Stimulated activated CD4-positive, alpha-beta T cell treated with anti-CD3 and anti-CD28 coated beads, Interleukin-4, amount 100 ng/mL, for 4 hours (primary cell): ENCODE results near the gene CYB5D1.

Source experiments
- DNase-seq, 2 experiments: peaks; one replicate each; pipeline ENCODE4 v3.0.0-alpha.2; 2020

CYB5D1 gene

DNA sequence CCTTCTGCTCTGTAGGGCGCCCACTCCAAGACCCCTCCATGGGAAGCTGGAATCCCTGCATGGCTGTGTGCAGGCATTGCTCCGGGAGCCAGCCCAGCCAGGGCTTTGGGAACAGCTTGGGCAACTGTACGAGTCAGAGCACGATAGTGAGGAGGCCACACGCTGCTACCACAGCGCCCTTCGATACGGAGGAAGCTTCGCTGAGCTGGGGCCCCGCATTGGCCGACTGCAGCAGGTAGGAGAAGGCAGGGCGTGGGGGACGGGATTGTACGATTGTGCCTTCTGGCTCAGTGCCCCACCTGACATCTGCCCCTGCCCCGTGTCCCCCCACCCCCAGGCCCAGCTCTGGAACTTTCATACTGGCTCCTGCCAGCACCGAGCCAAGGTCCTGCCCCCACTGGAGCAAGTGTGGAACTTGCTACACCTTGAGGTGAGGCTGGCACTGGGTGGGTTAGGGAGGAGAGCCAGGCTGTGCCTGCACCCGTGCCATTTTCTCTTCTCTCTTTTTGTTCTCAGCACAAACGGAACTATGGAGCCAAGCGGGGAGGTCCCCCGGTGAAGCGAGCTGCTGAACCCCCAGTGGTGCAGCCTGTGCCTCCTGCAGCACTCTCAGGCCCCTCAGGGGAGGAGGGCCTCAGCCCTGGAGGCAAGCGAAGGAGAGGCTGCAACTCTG is 11.6 kb upstream of the CYB5D1 start:
- no peak for DNase-seq

DNA sequence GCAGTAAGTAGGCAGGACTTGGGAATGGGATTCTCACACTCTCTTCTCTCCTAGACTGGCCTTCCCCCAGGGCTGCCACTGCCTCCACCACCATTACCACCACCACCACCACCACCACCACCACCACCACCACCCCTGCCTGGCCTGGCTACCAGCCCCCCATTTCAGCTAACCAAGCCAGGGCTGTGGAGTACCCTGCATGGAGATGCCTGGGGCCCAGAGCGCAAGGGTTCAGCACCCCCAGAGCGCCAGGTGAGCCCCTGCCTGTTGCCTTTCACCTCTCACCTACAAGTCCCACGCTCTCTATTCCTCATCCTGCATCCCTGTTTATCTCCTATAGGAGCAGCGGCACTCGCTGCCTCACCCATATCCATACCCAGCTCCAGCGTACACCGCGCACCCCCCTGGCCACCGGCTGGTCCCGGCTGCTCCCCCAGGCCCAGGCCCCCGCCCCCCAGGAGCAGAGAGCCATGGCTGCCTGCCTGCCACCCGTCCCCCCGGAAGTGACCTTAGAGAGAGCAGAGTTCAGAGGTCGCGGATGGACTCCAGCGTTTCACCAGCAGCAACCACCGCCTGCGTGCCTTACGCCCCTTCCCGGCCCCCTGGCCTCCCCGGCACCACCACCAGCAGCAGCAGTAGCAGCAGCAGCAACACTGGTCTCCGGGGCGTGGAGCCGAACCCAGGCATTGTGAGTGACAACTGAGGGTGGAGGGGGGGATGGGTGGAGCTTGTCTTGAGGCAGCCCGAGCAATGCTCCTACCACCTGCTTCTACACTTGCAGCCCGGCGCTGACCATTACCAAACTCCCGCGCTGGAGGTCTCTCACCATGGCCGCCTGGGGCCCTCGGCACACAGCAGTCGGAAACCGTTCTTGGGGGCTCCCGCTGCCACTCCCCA is 10.8 kb upstream of the CYB5D1 start:
- DNase-seq = no peak

DNA sequence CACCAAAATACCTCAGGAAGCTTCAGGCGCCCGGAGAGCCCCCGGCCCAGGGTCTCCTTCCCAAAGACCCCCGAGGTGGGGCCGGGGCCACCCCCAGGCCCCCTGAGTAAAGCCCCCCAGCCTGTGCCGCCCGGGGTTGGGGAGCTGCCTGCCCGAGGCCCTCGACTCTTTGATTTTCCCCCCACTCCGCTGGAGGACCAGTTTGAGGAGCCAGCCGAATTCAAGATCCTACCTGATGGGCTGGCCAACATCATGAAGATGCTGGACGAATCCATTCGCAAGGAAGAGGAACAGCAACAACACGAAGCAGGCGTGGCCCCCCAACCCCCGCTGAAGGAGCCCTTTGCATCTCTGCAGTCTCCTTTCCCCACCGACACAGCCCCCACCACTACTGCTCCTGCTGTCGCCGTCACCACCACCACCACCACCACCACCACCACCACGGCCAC is 9.6 kb upstream of the CYB5D1 start:
- no peak for DNase-seq

DNA sequence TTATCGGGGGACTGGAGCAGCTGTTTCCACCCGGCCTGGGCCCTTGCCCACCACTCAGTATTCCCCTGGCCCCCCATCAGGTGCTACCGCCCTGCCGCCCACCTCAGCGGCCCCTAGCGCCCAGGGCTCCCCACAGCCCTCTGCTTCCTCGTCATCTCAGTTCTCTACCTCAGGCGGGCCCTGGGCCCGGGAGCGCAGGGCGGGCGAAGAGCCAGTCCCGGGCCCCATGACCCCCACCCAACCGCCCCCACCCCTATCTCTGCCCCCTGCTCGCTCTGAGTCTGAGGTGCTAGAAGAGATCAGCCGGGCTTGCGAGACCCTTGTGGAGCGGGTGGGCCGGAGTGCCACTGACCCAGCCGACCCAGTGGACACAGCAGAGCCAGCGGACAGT is 9.1 kb upstream of the CYB5D1 start:
- no peak for DNase-seq

DNA sequence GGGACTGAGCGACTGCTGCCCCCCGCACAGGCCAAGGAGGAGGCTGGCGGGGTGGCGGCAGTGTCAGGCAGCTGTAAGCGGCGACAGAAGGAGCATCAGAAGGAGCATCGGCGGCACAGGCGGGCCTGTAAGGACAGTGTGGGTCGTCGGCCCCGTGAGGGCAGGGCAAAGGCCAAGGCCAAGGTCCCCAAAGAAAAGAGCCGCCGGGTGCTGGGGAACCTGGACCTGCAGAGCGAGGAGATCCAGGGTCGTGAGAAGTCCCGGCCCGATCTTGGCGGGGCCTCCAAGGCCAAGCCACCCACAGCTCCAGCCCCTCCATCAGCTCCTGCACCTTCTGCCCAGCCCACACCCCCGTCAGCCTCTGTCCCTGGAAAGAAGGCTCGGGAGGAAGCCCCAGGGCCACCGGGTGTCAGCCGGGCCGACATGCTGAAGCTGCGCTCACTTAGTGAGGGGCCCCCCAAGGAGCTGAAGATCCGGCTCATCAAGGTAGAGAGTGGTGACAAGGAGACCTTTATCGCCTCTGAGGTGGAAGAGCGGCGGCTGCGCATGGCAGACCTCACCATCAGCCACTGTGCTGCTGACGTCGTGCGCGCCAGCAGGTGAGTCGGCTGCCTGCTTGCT is 8.6 kb upstream of the CYB5D1 start:
- no peak for DNase-seq

DNA sequence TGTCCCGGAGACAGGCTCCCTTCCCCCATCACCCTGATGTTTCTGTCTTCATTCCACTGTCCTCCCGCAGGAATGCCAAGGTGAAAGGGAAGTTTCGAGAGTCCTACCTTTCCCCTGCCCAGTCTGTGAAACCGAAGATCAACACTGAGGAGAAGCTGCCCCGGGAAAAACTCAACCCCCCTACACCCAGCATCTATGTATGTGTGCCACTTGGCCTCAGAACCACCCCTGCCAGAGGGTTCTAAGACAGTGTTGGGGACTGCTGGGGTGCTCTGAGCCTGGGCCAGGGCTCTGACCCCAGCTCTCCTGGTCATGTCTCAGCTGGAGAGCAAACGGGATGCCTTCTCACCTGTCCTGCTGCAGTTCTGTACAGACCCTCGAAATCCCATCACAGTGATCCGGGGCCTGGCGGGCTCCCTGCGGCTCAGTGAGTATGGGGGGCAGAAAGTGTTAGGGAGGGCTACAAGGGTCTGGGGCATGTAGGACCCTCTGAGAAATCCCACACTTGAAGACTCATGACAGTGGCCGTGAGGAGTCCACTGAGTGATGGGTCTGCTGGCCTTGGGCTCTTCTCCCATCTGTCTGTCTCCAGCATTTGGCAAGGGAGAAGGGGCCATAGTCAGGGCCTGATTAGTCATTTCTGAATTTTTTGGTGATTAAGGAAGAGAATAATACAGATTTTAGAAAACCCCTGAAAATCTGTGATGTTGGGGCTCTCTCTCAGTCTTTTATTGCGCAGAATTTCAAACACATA is 7.9 kb upstream of the CYB5D1 start:
- no peak for DNase-seq

DNA sequence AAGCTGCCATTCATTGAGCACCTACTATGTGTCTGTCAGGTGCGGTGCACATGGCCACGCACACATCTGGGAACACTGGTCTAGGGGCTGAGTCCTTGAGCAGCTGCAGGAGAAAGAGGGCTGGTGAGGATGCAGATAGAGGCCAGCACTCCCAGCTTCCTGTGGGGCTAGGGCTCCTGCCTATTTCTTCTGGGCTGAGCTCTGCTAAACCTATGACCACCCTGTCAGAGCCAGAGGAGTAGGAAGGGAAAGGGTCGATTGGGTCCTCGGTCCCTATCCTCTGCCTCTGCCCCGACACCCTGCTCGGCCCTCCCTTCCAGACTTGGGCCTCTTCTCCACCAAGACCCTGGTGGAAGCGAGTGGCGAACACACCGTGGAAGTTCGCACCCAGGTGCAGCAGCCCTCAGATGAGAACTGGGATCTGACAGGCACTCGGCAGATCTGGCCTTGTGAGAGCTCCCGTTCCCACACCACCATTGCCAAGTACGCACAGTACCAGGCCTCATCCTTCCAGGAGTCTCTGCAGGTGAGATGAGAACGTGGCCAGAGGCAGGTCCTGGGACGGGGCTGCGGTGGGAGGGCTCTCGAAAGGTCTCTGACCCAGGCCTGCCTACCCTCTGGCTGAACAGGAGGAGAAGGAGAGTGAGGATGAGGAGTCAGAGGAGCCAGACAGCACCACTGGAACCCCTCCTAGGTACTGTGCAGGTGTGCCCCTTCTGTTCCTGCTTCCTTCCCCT is 6.9 kb upstream of the CYB5D1 start:
- DNase-seq = no peak

DNA sequence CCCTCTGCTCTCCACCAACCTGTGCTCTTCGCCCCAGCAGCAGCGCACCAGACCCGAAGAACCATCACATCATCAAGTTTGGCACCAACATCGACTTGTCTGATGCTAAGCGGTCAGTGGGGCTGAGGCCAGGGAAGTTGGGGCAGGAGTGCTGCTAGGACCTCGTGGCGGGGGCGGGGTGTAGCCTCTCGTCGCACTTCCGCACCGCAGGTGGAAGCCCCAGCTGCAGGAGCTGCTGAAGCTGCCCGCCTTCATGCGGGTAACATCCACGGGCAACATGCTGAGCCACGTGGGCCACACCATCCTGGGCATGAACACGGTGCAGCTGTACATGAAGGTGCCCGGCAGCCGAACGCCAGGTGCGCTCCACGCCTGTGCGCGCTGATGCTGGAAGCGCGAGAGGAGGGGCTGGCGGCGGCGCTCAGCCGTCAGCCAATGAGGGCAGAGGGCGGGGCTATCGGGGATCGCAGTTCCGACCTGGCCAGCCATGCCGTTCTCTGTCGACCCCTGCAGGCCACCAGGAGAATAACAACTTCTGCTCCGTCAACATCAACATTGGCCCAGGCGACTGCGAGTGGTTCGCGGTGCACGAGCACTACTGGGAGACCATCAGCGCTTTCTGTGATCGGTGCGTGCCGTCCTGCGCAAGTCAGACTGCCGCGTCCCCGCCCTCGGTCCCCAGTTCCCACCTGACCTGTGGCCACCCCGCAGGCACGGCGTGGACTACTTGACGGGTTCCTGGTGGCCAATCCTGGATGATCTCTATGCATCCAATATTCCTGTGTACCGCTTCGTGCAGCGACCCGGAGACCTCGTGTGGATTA is 6.2 kb upstream of the CYB5D1 start:
- DNase-seq = peak; percentile 89 to 93

DNA sequence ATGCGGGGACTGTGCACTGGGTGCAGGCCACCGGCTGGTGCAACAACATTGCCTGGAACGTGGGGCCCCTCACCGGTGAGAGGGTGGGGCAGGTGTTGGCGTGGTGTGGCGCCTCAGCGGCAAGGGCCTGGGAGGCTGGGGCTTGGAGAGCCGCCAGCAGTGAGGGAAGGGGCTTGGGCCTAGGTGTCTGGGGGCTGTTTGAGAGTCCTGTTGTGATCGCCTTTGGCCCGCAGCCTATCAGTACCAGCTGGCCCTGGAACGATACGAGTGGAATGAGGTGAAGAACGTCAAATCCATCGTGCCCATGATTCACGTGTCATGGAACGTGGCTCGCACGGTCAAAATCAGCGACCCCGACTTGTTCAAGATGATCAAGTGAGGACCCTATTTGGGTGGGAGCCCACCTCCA is 5.5 kb upstream of the CYB5D1 start:
- DNase-seq = no peak

DNA sequence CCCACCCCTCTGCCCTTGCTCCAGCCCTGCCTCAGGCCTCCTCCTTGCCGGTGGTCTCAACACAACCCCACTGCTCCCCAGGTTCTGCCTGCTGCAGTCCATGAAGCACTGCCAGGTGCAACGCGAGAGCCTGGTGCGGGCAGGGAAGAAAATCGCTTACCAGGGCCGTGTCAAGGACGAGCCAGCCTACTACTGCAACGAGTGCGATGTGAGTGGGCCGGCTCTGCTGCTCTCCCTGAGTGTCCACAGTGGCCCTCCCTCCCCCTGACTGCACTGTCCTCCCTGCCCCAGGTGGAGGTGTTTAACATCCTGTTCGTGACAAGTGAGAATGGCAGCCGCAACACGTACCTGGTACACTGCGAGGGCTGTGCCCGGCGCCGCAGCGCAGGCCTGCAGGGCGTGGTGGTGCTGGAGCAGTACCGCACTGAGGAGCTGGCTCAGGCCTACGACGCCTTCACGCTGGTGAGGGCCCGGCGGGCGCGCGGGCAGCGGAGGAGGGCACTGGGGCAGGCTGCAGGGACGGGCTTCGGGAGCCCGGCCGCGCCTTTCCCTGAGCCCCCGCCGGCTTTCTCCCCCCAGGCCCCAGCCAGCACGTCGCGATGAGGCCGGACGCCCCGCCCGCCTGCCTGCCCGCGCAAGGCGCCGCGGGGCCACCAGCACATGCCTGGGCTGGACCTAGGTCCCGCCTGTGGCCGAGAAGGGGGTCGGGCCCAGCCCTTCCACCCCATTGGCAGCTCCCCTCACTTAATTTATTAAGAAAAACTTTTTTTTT is 4.7 kb upstream of the CYB5D1 start:
- DNase-seq = no peak

DNA sequence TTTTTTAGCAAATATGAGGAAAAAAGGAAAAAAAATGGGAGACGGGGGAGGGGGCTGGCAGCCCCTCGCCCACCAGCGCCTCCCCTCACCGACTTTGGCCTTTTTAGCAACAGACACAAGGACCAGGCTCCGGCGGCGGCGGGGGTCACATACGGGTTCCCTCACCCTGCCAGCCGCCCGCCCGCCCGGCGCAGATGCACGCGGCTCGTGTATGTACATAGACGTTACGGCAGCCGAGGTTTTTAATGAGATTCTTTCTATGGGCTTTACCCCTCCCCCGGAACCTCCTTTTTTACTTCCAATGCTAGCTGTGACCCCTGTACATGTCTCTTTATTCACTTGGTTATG is 4.1 kb upstream of the CYB5D1 start:
- no peak for DNase-seq

DNA sequence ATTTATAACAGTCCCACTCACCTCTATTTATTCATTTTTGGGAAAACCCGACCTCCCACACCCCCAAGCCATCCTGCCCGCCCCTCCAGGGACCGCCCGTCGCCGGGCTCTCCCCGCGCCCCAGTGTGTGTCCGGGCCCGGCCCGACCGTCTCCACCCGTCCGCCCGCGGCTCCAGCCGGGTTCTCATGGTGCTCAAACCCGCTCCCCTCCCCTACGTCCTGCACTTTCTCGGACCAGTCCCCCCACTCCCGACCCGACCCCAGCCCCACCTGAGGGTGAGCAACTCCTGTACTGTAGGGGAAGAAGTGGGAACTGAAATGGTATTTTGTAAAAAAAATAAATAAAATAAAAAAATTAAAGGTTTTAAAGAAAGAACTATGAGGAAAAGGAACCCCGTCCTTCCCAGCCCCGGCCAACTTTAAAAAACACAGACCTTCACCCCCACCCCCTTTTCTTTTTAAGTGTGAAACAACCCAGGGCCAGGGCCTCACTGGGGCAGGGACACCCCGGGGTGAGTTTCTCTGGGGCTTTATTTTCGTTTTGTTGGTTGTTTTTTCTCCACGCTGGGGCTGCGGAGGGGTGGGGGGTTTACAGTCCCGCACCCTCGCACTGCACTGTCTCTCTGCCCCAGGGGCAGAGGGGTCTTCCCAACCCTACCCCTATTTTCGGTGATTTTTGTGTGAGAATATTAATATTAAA is 3.6 kb upstream of the CYB5D1 start:
- no peak for DNase-seq

DNA sequence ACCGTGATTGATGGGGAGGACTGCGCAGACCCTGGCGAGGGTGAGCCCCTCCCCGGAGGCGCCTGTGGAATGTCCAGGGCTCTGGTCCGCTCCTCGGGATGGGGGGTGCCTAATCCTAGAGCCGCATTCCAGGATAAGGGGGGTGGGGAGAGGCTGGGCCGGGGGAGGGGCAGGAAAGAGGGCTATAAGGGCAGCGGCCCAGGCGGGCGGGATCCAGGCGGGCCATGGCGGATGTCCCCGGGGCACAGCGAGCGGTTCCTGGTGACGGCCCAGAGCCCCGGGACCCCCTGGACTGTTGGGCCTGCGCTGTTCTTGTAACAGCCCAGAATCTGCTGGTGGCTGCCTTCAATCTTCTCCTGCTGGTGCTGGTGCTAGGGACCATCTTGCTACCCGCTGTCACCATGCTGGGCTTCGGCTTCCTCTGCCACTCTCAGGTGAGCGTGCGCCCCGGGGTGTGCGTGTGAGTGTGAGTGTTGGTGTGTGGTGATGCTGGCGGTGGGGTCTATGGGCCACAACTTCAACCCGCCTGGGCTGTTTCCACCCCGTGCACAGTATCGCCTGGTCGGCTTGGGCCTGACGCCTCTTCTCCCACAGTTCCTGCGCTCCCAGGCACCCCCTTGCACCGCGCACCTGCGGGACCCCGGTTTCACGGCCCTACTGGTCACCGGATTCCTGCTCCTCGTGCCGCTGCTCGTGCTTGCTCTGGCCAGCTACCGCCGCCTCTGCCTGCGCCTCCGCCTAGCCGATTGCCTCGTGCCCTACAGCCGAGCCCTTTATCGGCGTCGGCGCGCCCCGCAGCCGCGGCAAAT is 2.7 kb upstream of the CYB5D1 start, which contains the start of gene TMEM88:
TSS of gene TMEM88 (plus strand) at position 216 of the 809 bp plus-strand sequence. CDS start at position 225, 9 bp downstream.
- peak in 1 of 2 experiments; percentile 54 for DNase-seq

DNA sequence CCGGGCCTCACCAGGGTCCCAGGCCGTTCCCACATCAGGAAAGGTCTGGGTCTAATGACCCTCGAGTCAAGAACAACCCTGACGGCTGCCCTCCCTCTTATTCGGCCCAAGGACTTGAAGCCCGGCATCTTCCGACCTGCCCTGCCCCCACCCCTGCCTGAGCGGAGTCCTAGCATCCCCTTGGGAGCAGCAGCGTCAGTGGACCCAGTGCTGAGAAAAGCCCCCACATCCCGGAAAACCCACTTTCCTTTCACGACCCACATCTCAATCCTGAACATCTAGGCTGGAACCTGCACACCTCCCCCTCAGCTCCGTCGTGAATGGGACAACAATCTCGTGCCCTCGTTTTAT is 2.2 kb upstream of the CYB5D1 start:
- peak in 1 of 2 experiments; percentile 38 for DNase-seq

DNA sequence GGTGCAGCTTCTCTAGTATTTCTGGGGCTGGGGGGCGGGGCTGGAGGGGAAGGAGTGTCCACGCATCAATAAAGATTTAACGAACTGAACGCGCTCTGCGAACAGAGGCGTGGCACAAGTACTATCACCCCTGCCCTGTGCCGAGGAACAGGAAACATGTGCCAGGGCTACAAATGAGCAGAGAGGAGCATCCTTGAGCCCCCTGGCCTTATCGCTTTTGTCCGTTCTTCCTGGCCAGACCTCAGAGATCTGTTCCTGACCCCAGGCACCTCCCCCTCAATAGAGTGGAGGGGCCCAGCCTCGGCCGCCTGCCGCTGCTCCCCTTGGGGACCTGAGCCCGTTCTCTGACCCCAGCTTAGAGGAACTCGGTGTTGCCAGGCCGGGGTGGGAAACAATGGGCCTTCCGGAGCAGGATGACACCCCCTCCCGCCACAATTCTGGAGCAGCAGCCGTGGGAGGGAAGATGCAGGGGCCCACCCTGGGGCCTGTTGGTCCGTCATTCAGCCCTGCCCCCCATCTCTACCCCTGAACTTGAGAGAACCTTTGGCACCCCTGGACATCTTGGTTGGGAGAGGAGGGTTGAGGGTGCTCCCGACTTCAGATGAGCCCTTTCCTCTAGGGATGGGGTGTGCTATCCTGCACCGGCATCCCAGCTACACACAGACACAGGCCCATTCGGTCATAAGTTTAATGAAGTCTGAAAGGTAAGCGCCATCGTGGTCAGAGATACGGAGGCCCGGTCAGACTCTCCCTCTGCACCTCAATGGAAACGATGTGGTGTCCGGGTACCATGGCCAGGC is 1.6 kb upstream of the CYB5D1 start:
- peak in 1 of 2 experiments; percentile 60 for DNase-seq

DNA sequence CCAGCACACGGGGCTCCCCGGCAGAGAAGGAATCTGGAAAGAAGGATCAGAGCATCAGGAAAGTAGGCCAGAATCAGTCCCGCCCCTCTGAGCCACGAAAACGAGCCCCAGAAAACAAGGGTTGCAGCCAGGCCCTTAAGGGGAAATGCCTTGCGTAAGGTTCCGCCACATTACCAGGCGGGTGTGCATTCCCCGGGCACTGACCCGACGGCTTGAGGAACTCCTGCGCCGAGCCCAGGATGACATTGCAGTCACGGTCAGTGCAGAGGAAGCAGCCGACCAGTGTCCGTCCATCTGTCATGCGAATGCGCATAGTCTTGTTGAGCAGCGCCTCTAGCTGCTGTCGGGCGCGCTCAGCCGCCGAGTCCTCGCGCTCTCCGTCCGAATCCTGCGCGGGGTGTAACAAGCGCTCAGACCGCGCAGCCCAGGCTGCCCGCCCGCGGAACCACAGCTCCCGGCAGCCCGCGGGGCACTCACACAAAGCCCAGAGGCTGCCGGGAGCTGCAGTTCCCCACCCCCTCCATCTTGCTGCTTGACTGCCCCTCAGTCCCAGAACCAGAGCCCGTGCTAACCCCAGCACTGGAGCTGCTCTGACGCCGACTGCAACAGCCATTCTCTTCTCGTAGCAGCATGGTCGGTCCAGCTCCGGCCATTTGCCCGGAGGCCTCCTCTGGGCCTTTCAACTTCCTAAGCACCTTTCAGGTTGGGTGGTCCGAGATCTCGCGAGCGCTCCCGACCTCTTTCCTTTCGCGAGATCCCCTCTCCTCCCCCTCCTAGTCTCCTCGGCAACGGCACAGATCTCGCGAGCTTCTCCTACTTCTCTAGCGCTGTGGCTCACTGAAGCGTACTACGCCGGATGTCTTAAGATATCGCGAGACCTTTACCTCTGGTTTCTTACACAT is 741 bp upstream of the CYB5D1 start, which contains the start of gene NAA38:
TSS of gene NAA38 (minus strand) at position 749 of the 902 bp plus-strand sequence. CDS start at position 653, 96 bp downstream.
- peak; percentile 85 to 95 for DNase-seq

DNA sequence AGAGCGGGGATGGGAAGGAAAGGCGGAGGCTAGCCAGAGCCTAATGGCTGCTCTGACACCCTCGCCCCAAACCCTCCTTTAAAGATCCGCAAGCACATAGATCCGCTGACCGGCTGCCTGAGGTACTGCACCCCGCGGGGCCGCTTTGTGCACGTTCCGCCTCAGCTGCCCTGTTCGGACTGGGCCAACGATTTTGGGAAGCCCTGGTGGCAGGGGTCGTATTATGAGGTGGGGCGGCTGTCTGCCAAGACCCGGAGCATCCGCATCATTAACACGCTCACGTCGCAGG is 663 bp downstream of the CYB5D1 start:
- DNase-seq = peak; percentile 38 to 41
